ENCODE measurements around the gene C2CD4C. TPM values are rescaled to one million over a fixed set of nuclear protein-coding genes. Genes with fewer than 3 reads are reported as not detected.

Gene C2CD4C
- total and polyA plus RNA-seq, 10 of the 15 experiments (the other 5 are each of a cell fraction or from before 2014, with no cell fraction given): not detected

GRCh38 chr19:444677-445210 is 35.8 kb upstream of the C2CD4C start:
- no peaks in the 10 kb centered on the region for H3K4me1 ChIP-seq (ENCODE audit: control insufficient read depth, insufficient read depth, low read length)
- WGBS (ENCODE audit: insufficient coverage, insufficient replicate concordance, low lambda C conversion rate, missing lambda C conversion rate): 65% methylated on average over 26 of the region's 26 CpGs
- ChIA-PET POLR2A (no interaction called here), RAD21 (ENCODE audit: unreplicated experiment) (no interaction called here), CTCF (no interaction called here), SMC1A (ENCODE audit: uncharacterized antibody, unreplicated experiment) (no interaction called here)
- no peaks in the 10 kb centered on the region for H3K79me2 ChIP-seq (ENCODE audit: control insufficient read depth, insufficient read depth, low read length)
- no peak overlapping the region for H3K4me2 ChIP-seq (ENCODE audit: control insufficient read depth, insufficient read depth)
- H3K4me3 ChIP-seq: no peak overlapping the region
- H3K36me3 ChIP-seq (ENCODE audit: control insufficient read depth in 2 of 2, insufficient read depth in 2 of 2, low read length in 1 of 2): no peaks in the 10 kb centered on the region
- TF ChIP-seq ESRRA (IDR thresholded peaks at IDR 0.05; ENCODE audit: low read length): no peak
- no peak for TF ChIP-seq SIN3A (IDR thresholded peaks at IDR 0.05; ENCODE audit: low read depth, low read length)
- TF ChIP-seq POLR2AphosphoS5 (IDR thresholded peaks at IDR 0.05; ENCODE audit: low read length): no peak
- no peak for TF ChIP-seq HCFC1 (IDR thresholded peaks at IDR 0.05; ENCODE audit: low read length)
- no peak for TF ChIP-seq EZH2 (IDR thresholded peaks at IDR 0.05; ENCODE audit: borderline replicate concordance, control insufficient read depth, low read depth, low read length)
- no peak for TF ChIP-seq CREM (IDR thresholded peaks at IDR 0.05; ENCODE audit: low read depth)
- TF ChIP-seq REST (IDR thresholded peaks at IDR 0.05; ENCODE audit: low read depth, low read length): no peak
- no peak for TF ChIP-seq SMAD5 (IDR thresholded peaks at IDR 0.05; ENCODE audit: low read depth)
- no peak for TF ChIP-seq RELB (IDR thresholded peaks at IDR 0.05; ENCODE audit: low read depth)
- TF ChIP-seq JUND (IDR thresholded peaks at IDR 0.05; ENCODE audit: low read depth, low read length): no peak
- TF ChIP-seq RAD51 (IDR thresholded peaks at IDR 0.05): no peak
- TF ChIP-seq NRF1 (conservative IDR thresholded peaks at IDR 0.05; ENCODE audit: low read depth, low read length): no peak
- no peak for TF ChIP-seq YBX1 (IDR thresholded peaks at IDR 0.05)
- no peak for TF ChIP-seq MEF2B (IDR thresholded peaks at IDR 0.05; ENCODE audit: partially characterized antibody, poor library complexity, severe bottlenecking)
- no peak for TF ChIP-seq TBL1XR1 (IDR thresholded peaks at IDR 0.05; ENCODE audit: low read depth, low read length)
- no peak for TF ChIP-seq RCOR1 (conservative IDR thresholded peaks at IDR 0.05; ENCODE audit: low read depth, low read length)
- TF ChIP-seq IRF4 (IDR thresholded peaks at IDR 0.05; ENCODE audit: low read depth, low read length): no peak
- TF ChIP-seq BMI1 (IDR thresholded peaks at IDR 0.05; ENCODE audit: borderline replicate concordance): no peak
- TF ChIP-seq SREBF1 (IDR thresholded peaks at IDR 0.05; ENCODE audit: low read length): no peak
- H4K20me1 ChIP-seq (ENCODE audit: control insufficient read depth, insufficient read depth): no peaks in the 10 kb centered on the region
- no peaks in the 10 kb centered on the region for H3K27me3 ChIP-seq (replicated peaks in 1 of 2; ENCODE audit: control insufficient read depth in 2 of 2, insufficient read depth in 2 of 2, low read length in 1 of 2)
- H3K9ac ChIP-seq (ENCODE audit: control insufficient read depth, insufficient read depth, low read length): no peak overlapping the region
- intact Hi-C loops (cut with micrococcal nuclease; ENCODE audit: unreplicated experiment): no loop called here
- in situ Hi-C loops (cut with MboI): no loop called here
- ATAC-seq (no peak), FAIRE-seq (no peak), DNase-seq (ENCODE audit: low read depth, low spot score) (no peak)
- H2AFZ ChIP-seq (ENCODE audit: control insufficient read depth, low read depth, low read length): no peak overlapping the region
- H3K27ac ChIP-seq (ENCODE audit: control insufficient read depth, insufficient read depth): no peak overlapping the region
- no peaks in the 10 kb centered on the region; the same call in 2 of the 3 replicates for H3K9me3 ChIP-seq (replicated peaks; ENCODE audit: control insufficient read depth, insufficient read depth, low read length)
- BruUV-seq (replicated peaks): no TSS peak
